ENCODE results near the gene CADM1. TPM values are rescaled to one million over a fixed set of nuclear protein-coding genes. Genes with fewer than 3 reads are reported as not detected.

The CADM1 gene
- total RNA-seq, 2 donors from 2014 or later = 49.6 to 137 TPM

DNA sequence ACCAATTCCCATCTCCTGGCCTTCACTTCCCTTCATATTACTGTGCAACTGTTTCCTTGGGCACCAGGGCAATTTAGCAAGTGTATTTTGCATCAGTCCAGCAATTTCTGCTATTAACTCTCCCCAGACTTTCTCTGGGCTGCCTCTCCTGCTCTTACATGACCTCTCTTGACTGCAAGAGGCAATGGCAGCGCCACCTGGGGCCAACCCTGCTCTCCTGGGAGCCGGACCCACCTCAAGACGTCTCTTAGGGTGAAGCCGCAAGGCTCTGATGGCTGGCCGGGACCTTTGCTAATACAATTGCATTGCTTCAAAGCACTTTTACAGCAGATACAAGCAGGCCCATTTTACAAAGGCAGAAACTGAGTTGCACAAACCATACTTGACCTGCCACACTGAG is 360.2 kb downstream of the CADM1 start:
- H3K27ac ChIP-seq = no peak overlapping the region
- intact Hi-C loops (cut with DNase I) = no loop called here
- TF ChIP-seq POLR2A (IDR thresholded peaks at IDR 0.05) (no peak), POLR2AphosphoS5 (IDR thresholded peaks at IDR 0.05) (no peak)
- TF ChIP-seq, protein P1, sequence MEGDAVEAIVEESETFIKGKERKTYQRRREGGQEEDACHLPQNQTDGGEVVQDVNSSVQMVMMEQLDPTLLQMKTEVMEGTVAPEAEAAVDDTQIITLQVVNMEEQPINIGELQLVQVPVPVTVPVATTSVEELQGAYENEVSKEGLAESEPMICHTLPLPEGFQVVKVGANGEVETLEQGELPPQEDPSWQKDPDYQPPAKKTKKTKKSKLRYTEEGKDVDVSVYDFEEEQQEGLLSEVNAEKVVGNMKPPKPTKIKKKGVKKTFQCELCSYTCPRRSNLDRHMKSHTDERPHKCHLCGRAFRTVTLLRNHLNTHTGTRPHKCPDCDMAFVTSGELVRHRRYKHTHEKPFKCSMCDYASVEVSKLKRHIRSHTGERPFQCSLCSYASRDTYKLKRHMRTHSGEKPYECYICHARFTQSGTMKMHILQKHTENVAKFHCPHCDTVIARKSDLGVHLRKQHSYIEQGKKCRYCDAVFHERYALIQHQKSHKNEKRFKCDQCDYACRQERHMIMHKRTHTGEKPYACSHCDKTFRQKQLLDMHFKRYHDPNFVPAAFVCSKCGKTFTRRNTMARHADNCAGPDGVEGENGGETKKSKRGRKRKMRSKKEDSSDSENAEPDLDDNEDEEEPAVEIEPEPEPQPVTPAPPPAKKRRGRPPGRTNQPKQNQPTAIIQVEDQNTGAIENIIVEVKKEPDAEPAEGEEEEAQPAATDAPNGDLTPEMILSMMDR (IDR thresholded peaks at IDR 0.05) = no peak
- 89% methylated on average over 5 of the region's 5 CpGs for WGBS
- H3K36me3 ChIP-seq = no peaks in the 10 kb centered on the region
- no peak overlapping the region for H3K4me3 ChIP-seq
- no peaks in the 10 kb centered on the region for H3K9me3 ChIP-seq
- H3K4me1 ChIP-seq (replicated peaks) = no peaks in the 10 kb centered on the region
- H3K27me3 ChIP-seq (replicated peaks; ENCODE audit: insufficient read depth) = no peaks in the 10 kb centered on the region
- DNase-seq (ENCODE audit: low spot score) = no peak

DNA sequence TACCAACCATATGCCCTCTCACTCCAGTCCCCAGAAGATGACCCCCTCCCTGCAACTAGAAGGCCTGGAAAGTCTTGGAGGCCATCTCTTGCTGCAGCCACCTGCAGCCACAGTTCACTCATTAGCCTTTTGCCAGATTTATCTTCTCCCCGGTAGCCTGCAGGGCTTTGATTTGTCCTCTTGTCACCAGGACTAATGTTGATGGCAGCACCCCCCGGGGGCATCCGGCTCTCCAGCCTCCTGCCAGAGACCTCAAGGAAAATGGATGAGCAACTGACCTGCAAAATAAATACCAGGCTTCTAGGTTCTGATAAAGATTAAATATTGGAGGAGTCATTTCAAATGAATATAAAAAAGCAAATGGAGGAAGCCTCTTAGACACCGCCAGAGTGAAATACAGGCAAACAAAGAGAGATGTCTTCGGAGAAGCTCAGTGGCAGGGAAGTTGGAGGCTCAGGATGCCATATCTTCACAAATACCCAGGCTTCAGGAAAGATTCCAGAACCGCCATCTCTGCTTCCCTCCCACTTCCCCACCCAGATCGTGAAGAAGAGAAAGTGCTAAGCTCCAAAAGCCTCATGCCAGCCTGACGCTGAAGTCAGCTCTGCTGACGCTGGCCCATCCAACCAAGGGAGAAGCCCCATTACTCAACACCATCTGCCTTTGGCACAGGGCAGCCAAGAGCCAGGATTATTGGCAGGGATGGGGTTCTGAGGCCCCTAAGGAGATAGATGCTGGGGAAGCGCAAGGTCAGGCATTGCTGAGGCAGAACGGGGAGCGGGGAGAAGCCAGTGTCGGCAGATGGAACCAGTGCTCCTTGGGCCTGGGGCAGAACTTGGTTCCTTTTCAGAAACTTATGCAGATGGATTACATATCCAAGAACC is 362.7 kb downstream of the CADM1 start:
- H3K27me3 ChIP-seq (replicated peaks; ENCODE audit: insufficient read depth) = no peaks in the 10 kb centered on the region
- DNase-seq (ENCODE audit: low spot score) = no peak
- 92% methylated on average over 13 of the region's 13 CpGs for WGBS
- H3K4me1 ChIP-seq (replicated peaks) = no peaks in the 10 kb centered on the region
- intact Hi-C loops (cut with DNase I) = no loop called here
- TF ChIP-seq, protein P1 (IDR thresholded peaks at IDR 0.05) = no peak
- TF ChIP-seq POLR2A (IDR thresholded peaks at IDR 0.05) (no peak), POLR2AphosphoS5 (IDR thresholded peaks at IDR 0.05) (no peak)
- H3K4me3 ChIP-seq = no peak overlapping the region
- no peaks in the 10 kb centered on the region for H3K9me3 ChIP-seq
- no peaks in the 10 kb centered on the region for H3K36me3 ChIP-seq
- H3K27ac ChIP-seq = no peak overlapping the region

DNA sequence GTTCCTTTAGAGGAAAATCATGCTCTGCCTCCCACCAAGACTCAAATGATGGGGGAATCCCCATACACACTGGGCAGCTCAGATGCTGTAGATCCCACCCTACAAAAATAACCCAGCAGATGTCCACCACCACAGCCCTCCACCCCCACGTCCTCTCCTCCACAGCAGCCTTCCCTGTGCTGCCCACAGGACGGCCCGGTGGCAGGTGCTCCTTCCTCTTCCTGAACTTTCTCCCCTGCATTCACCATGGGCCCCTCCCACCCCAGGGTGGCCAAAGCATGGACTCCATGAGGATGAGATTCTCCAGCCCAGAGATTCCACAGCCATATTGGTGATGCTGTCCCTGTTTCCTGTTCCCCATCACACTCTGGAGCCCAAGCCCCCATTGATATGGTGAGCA is 368.3 kb downstream of the CADM1 start:
- Histone ChIP-seq H3K27me3 (replicated peaks; ENCODE audit: insufficient read depth) (no peaks in the 10 kb centered on the region), H3K9me3 (no peaks in the 10 kb centered on the region), H3K36me3 (no peaks in the 10 kb centered on the region), H3K27ac (no peak overlapping the region), H3K4me1 (replicated peaks) (no peaks in the 10 kb centered on the region), H3K4me3 (no peak overlapping the region)
- DNase-seq (ENCODE audit: low spot score) = no peak
- TF ChIP-seq, protein P1 (IDR thresholded peaks at IDR 0.05) = no peak
- no peak for TF ChIP-seq POLR2AphosphoS5 (IDR thresholded peaks at IDR 0.05)
- intact Hi-C loops (cut with DNase I) = no loop called here
- 89% methylated on average over 3 of the region's 3 CpGs for WGBS

DNA sequence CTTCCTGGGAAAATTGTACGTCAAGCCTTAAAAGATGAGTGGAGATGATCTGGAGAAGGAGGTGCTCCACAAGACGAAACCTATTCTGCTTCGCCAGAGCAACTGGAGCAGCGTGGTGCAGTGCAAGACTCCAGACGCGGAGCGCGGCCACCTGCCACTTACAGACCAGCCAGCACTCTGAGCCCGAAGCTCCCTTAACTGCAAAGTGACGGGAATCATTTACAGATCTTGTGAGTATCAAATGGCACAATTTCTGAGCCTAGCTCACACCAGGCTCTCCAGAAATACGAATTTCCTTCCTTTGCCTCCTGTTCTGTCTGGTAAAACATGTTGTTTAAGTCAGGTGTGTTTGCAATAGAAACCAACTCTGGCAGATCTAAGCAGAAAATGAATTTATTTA is 369.3 kb downstream of the CADM1 start:
- no peak for DNase-seq (ENCODE audit: low spot score)
- no peaks in the 10 kb centered on the region for H3K4me1 ChIP-seq (replicated peaks)
- H3K27me3 ChIP-seq (replicated peaks; ENCODE audit: insufficient read depth) = no peaks in the 10 kb centered on the region
- no peak overlapping the region for H3K4me3 ChIP-seq
- H3K9me3 ChIP-seq = no peaks in the 10 kb centered on the region
- TF ChIP-seq, protein P1 (IDR thresholded peaks at IDR 0.05) = no peak
- TF ChIP-seq POLR2A (IDR thresholded peaks at IDR 0.05) (no peak), POLR2AphosphoS5 (IDR thresholded peaks at IDR 0.05) (no peak)
- H3K36me3 ChIP-seq = no peaks in the 10 kb centered on the region
- no peak overlapping the region for H3K27ac ChIP-seq
- WGBS = 82% methylated on average over 11 of the region's 11 CpGs
- intact Hi-C loops (cut with DNase I) = no loop called here

Measured in prostate gland (tissue), 2 donors.